Measurements from ENCODE around the gene LGALS16. TPM values are rescaled to one million over a fixed set of nuclear protein-coding genes. Genes with fewer than 3 reads are reported as not detected.

The LGALS16 gene
- total RNA-seq, 4 donors from 2014 or later: not detected

GRCh38 chr19:39705578-39706188, 50.0 kb downstream of the LGALS16 start:
- DNase-seq (ENCODE audit: low spot score in 2 of 2): no peak
- H3K27me3 ChIP-seq: no peaks in the 10 kb centered on the region

GRCh38 chr19:39708594-39708993, 52.9 kb downstream of the LGALS16 start:
- no peak for DNase-seq (ENCODE audit: low spot score in 2 of 2)
- Histone ChIP-seq H3K9me3 (peaks cover 0 to 4% (median 0%) of the 10 kb centered on the region in 4 donors), H3K27me3 (no peaks in the 10 kb centered on the region), H3K4me3 (no peak overlapping the region), H3K36me3 (no peaks in the 10 kb centered on the region), H3K27ac (no peak overlapping the region), H3K4me1 (no peaks in the 10 kb centered on the region)
- TF ChIP-seq POLR2A (IDR thresholded peaks at IDR 0.05): no peak
- no peak for TF ChIP-seq CTCF (IDR thresholded peaks at IDR 0.05)
- TF ChIP-seq EP300 (IDR thresholded peaks at IDR 0.05): no peak
- WGBS, 2 donors: 85 to 89% methylated on average over 6 of the region's 6 CpGs

More at GRCh38 chr19:39705578-39706188, 50.0 kb downstream of the LGALS16 start:
- Histone ChIP-seq H3K4me1 (no peaks in the 10 kb centered on the region), H3K9me3 (no peaks in the 10 kb centered on the region), H3K27ac (no peak overlapping the region), H3K36me3 (no peaks in the 10 kb centered on the region), H3K4me3 (no peak overlapping the region)
- TF ChIP-seq POLR2A (IDR thresholded peaks at IDR 0.05): no peak
- TF ChIP-seq CTCF (IDR thresholded peaks at IDR 0.05): no peak
- TF ChIP-seq EP300 (IDR thresholded peaks at IDR 0.05): no peak
- 70 to 75% methylated on average over 8 of the region's 8 CpGs for WGBS, 2 donors

GRCh38 chr19:39709026-39709872, 53.5 kb downstream of the LGALS16 start:
- Histone ChIP-seq H3K4me3 (no peak overlapping the region), H3K4me1 (no peaks in the 10 kb centered on the region), H3K27ac (no peak overlapping the region), H3K9me3 (peaks cover 0 to 4% (median 0%) of the 10 kb centered on the region in 4 donors), H3K27me3 (no peaks in the 10 kb centered on the region), H3K36me3 (no peaks in the 10 kb centered on the region)
- DNase-seq (ENCODE audit: low spot score in 2 of 2): no peak
- no peak for TF ChIP-seq POLR2A (IDR thresholded peaks at IDR 0.05)
- 82 to 86% methylated on average over 5 of the region's 5 CpGs for WGBS, 2 donors

Small RNA genes lying within 50 kb of the gene (small RNA-seq; reads per million reads assigned to genes)
- gene AC005176.2: not detected
- gene RPS29P27: not detected
- not detected for gene RPS29P30

Other genes starting within 250 kb of the LGALS16 start
- 100 to 1,000 TPM; 125 to 274 (median 178) TPM for gene ZFP36, start 249.1 kb upstream of the LGALS16 start, total RNA-seq
- 10 to 100 TPM; 20.1 to 62.1 (median 35.6) TPM for gene PLEKHG2, start 243.2 kb upstream of the LGALS16 start, total RNA-seq
- 1,000 to 10,000 TPM; 1,048 to 1,762 (median 1,462) TPM for gene RPS16, start 220.0 kb upstream of the LGALS16 start, total RNA-seq
- gene SUPT5H, start 210.3 kb upstream of the LGALS16 start, total RNA-seq: 100 to 1,000 TPM in 3 of 4 donors, 10 to 100 TPM in 1; 94.4 to 120 (median 106) TPM
- 10 to 100 TPM; 38.4 to 65.5 (median 55.4) TPM for gene TIMM50, start 175.1 kb upstream of the LGALS16 start, total RNA-seq
- not detected for gene DLL3, start 157.0 kb upstream of the LGALS16 start, total RNA-seq
- gene SELENOV, start 140.8 kb upstream of the LGALS16 start, total RNA-seq: not detected
- 10 to 100 TPM in 1 of 4 donors, 1 to 10 TPM in 3; 3.0 to 10.2 (median 7.0) TPM for gene EID2B, start 123.1 kb upstream of the LGALS16 start, total RNA-seq
- gene EID2, start 115.8 kb upstream of the LGALS16 start, total RNA-seq: 10 to 100 TPM; 14.0 to 27.3 (median 23.4) TPM
- gene LGALS13, start 53.4 kb upstream of the LGALS16 start, total RNA-seq: not detected
- not detected for gene LGALS14, start 48.6 kb downstream of the LGALS16 start, total RNA-seq
- not detected for gene CLC, start 82.1 kb downstream of the LGALS16 start, total RNA-seq
- not detected for gene LEUTX, start 122.9 kb downstream of the LGALS16 start, total RNA-seq
- 10 to 100 TPM; 12.6 to 15.9 (median 13.1) TPM for gene DYRK1B, start 178.2 kb downstream of the LGALS16 start, total RNA-seq
- 100 to 1,000 TPM; 170 to 204 (median 177) TPM for gene FBL, start 190.5 kb downstream of the LGALS16 start, total RNA-seq

All from tibial nerve (tissue), 4 donors.